PC-9 (cell line): ENCODE results near the gene KDM4E. TPM values are rescaled to one million over a fixed set of nuclear protein-coding genes. Genes with fewer than 3 reads are reported as not detected.

Experiments
- BruUV-seq: library from RNA; stranded (reverse); fragments of 400-500 nt; replicated peaks from 2 replicates; lab custom pipeline; 2021; lab: Mats Ljungman, UMichigan
- CTCF ChIA-PET: fragments of 300-600 bp; sonication (Branson Sonifier 250); formaldehyde crosslinking; loops from one replicate; lab custom pipeline; 2022; ENCODE audit warnings: antibody characterized with exemption; lab: Charles Lee
- POLR2A ChIA-PET: fragments of 300-600 bp; sonication (Branson Sonifier 250); formaldehyde crosslinking; loops from one replicate; lab custom pipeline; 2022; ENCODE audit warnings: antibody characterized with exemption; ENCODE audit not compliant: unreplicated experiment; lab: Charles Lee
- DNase-seq, 2 experiments: peaks; one replicate each; pipeline versions ENCODE4 v3.0.0 to v3.0.0-alpha.2; 2015 to 2022; ENCODE audit warnings: mixed read lengths in 1 of 2
- H2AFZ ChIP-seq: fragments of 200-600 bp; sonication (generic); 2 replicates; pipeline ENCODE4 v1.8.1; 2017; ENCODE audit warnings: antibody characterized with exemption
- H3F3A ChIP-seq: fragments of 200-600 bp; sonication (generic); 2 replicates; pipeline ENCODE4 v1.8.1; 2017; ENCODE audit warnings: antibody characterized with exemption, mild to moderate bottlenecking, low read depth; ENCODE audit not compliant: insufficient read depth
- H3K27ac ChIP-seq: fragments of 200-600 bp; sonication (generic); 2 replicates; pipeline ENCODE4 v1.6.1; 2016; ENCODE audit warnings: mixed run types
- H3K27me3 ChIP-seq: fragments of 200-600 bp; sonication (generic); 2 replicates; pipeline ENCODE4 v1.6.1; 2016; ENCODE audit warnings: low read depth, mixed run types; ENCODE audit not compliant: insufficient read depth
- H3K36me3 ChIP-seq: fragments of 200-600 bp; sonication (generic); 2 replicates; pipeline ENCODE4 v1.6.1; 2016; ENCODE audit warnings: low read depth, mixed run types
- H3K4me1 ChIP-seq: fragments of 200-600 bp; sonication (generic); replicated peaks from 2 replicates; pipeline ENCODE4 v1.6.1; 2016; ENCODE audit warnings: mixed run types; ENCODE audit not compliant: insufficient read depth
- H3K4me2 ChIP-seq: fragments of 200-600 bp; sonication (generic); 2 replicates; pipeline ENCODE4 v1.6.1; 2017; ENCODE audit warnings: mixed run types
- H3K4me3 ChIP-seq: fragments of 200-600 bp; sonication (generic); 2 replicates; pipeline ENCODE4 v1.6.1; 2016; ENCODE audit warnings: mixed run types
- H3K79me2 ChIP-seq: fragments of 200-600 bp; sonication (generic); 2 replicates; pipeline ENCODE4 v1.6.1; 2017; ENCODE audit warnings: low read depth, mixed run types
- H3K9me2 ChIP-seq: fragments of 200-600 bp; sonication (generic); 2 replicates; pipeline ENCODE4 v1.8.1; 2017; ENCODE audit warnings: mild to moderate bottlenecking; ENCODE audit not compliant: insufficient read depth
- H3K9me3 ChIP-seq: fragments of 200-600 bp; sonication (generic); 2 replicates; pipeline ENCODE4 v1.8.1; 2016; ENCODE audit warnings: low read depth; ENCODE audit not compliant: insufficient read depth
- H4K20me1 ChIP-seq: fragments of 200-600 bp; sonication (generic); 2 replicates; pipeline ENCODE4 v1.8.1; 2017; ENCODE audit not compliant: insufficient read depth
- CTCF ChIP-seq: fragments of 200-600 bp; sonication (generic); conservative IDR thresholded peaks from 2 replicates; pipeline ENCODE4 v1.6.1; 2017; ENCODE audit warnings: mixed run types, antibody characterized with exemption, mild to moderate bottlenecking, moderate library complexity
- EZH2 ChIP-seq: fragments of 200-600 bp; sonication (generic); IDR thresholded peaks from 2 replicates; pipeline ENCODE4 v1.8.0; 2017; ENCODE audit warnings: antibody characterized with exemption, low read depth
- intact Hi-C: fragments of 100-400 bp; cut with micrococcal nuclease; formaldehyde crosslinking; loops from one replicate; pipeline ENCODE4 v1.10.0; 2022; ENCODE audit not compliant: unreplicated experiment
- total RNA-seq: library from RNA; stranded (reverse); gene quantifications from 2 replicates; pipeline ENCODE4 v1.2.3, GENCODE V29; 2021

Gene KDM4E
- total RNA-seq, 1 experiment from 2014 or later = not detected

DNA sequence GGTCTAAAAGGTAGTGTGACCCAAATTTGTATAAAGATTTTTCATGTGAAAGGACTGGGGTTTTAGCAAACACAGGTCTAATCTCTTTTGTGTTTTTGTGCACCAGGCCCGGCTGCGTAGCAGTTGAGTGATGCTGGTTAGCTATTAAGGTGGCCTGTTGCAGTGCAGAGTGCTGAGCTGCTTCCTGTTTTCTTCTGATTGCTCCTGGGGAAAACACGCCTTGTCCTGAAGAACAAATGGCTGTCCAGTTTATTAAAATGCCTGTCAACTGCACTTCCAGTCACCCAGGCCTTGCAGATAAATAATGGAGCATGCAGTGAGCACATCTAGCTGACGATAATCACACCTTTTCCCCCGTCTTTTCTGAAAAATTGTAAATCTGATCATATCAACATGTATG is 43.5 kb downstream of the KDM4E start:
- peak overlapping the region; percentile 89 for H3K4me3 ChIP-seq
- no TSS peak for BruUV-seq
- peaks cover 32% of the 10 kb centered on the region for H3K4me1 ChIP-seq
- H3F3A ChIP-seq = peaks cover 15% of the 10 kb centered on the region
- TF ChIP-seq EZH2 (no peak), CTCF (no peak)
- H3K9me3 ChIP-seq = no peaks in the 10 kb centered on the region
- H3K27ac ChIP-seq = peak overlapping the region; percentile 85
- ChIA-PET POLR2A (interaction anchor here (0.6 to 2.1 kb wide), 4 partner anchors 95 to 1246 kb away, joined by 3 to 8 read pairs (median 5); partner anchors contain the start of genes CWC15 and KDM4D), CTCF (interaction anchor here (0.6 to 1.7 kb wide), 6 partner anchors 21 to 84 kb away, joined by 3 to 9 read pairs (median 4); partner anchors contain the start of gene ENDOD1)
- H3K79me2 ChIP-seq = peaks cover 35% of the 10 kb centered on the region
- peak overlapping the region; percentile 87 for H3K4me2 ChIP-seq
- peaks cover 12% of the 10 kb centered on the region for H3K36me3 ChIP-seq
- 0 out of 2 replicates have a peak, but pooled peaks cover 6% of the 10 kb centered on the region for H4K20me1 ChIP-seq
- peak; percentile 64 to 97 for DNase-seq
- peak overlapping the region; percentile 95 for H2AFZ ChIP-seq
- H3K27me3 ChIP-seq = no peaks in the 10 kb centered on the region
- intact Hi-C loops = loop anchor here (1.0 to 10.0 kb wide), 8 partner anchors 22 to 1359 kb away; partner anchors contain the start of genes CWC15 and KDM4D
- H3K9me2 ChIP-seq = no peaks in the 10 kb centered on the region

DNA sequence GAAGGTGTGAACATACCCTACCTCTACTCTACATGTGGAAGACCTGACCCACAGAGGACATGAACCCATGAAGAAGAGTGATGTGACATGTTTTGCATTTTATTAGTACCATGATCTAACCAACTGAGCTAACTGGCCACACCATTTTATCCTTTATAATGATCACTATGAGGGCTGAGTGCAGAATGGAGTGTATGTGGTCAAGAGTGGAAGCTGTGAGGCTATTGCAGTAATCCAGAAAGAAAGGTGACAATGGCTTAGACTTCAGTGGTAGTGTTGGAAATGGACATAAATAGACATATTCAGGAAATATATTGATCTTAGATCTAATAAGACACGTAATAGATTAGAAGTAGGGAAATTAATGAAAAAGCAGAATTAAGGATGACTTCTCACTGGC is 45.4 kb downstream of the KDM4E start:
- intact Hi-C loops = no loop called here
- BruUV-seq = no TSS peak
- no peaks in the 10 kb centered on the region for H3K9me2 ChIP-seq
- H4K20me1 ChIP-seq = 0 out of 2 replicates have a peak, but pooled peaks cover 6% of the 10 kb centered on the region
- H3K36me3 ChIP-seq = peaks cover 12% of the 10 kb centered on the region
- TF ChIP-seq EZH2 (no peak), CTCF (no peak)
- no peaks in the 10 kb centered on the region for H3K9me3 ChIP-seq
- H3K4me1 ChIP-seq = peaks cover 50% of the 10 kb centered on the region
- no peak for DNase-seq
- ChIA-PET CTCF (interaction anchor here (0.6 kb wide), 2 partner anchors 63 to 70 kb away, joined by 4 to 6 read pairs; no protein-coding TSS in a partner anchor), POLR2A (no interaction called here)
- H3K27ac ChIP-seq = no peak overlapping the region
- peaks cover 35% of the 10 kb centered on the region for H3K79me2 ChIP-seq
- no peaks in the 10 kb centered on the region for H3K27me3 ChIP-seq
- no peak overlapping the region for H2AFZ ChIP-seq
- no peak overlapping the region for H3K4me3 ChIP-seq
- H3K4me2 ChIP-seq = no peak overlapping the region
- H3F3A ChIP-seq = peaks cover 18% of the 10 kb centered on the region

DNA sequence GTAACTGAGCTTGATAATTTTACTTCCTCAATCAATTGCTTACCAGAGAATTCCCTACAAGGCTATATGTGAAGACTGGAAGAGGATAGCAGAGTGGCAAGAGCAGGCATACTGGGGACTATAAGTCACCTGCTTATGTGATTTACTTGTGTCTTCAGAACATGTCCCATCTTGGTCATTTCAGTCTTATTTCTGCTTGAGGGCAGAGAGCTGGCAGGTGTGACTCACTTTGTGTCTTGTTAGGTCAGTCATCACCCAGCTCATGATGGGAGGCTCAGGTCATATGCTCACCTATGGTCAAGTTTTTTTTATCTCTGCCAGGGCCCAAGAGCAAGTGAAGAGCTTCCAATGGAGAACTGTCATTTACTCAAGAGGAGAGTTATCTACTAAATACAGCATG is 47.9 kb downstream of the KDM4E start:
- Histone ChIP-seq H3K4me2 (peak overlapping the region; percentile 2; the same call in 1 of the 2 replicates), H4K20me1 (0 out of 2 replicates have a peak, but pooled peaks cover 6% of the 10 kb centered on the region), H3F3A (peaks cover 17% of the 10 kb centered on the region), H3K4me1 (peaks cover 66% of the 10 kb centered on the region), H3K4me3 (no peak overlapping the region), H3K27ac (no peak overlapping the region), H3K36me3 (peaks cover 12% of the 10 kb centered on the region), H2AFZ (no peak overlapping the region), H3K79me2 (peaks cover 31% of the 10 kb centered on the region), H3K9me3 (no peaks in the 10 kb centered on the region), H3K27me3 (no peaks in the 10 kb centered on the region), H3K9me2 (peaks cover 5% of the 10 kb centered on the region; the same call in 1 of the 2 replicates)
- BruUV-seq = no TSS peak
- no peak for TF ChIP-seq CTCF
- no peak for TF ChIP-seq EZH2
- ChIA-PET CTCF (interaction anchor here (0.7 kb wide), 2 partner anchors 35 to 632 kb away, joined by 3 to 4 read pairs; no protein-coding TSS in a partner anchor), POLR2A (no interaction called here)
- peak in 1 of 2 experiments; percentile 74 for DNase-seq
- intact Hi-C loops = no loop called here
